Endometrial microvascular endothelial cells (primary cell): Measurements from ENCODE around the gene DRG2. TPM values are rescaled to one million over a fixed set of nuclear protein-coding genes. Genes with fewer than 3 reads are reported as not detected.

Experiments
- in situ Hi-C: cut with HindIII; loops from 2 replicates; pipeline ENCODE4 v1.10.0; 2017; ENCODE audit warnings: low sequenced_read_pairs, low pct_unique_long_range_greater_than_20kb; ENCODE audit errors: inconsistent ontology term
- total RNA-seq: library from RNA; depleted of rRNA; stranded (reverse); fragments of >200 nt; gene quantifications from one replicate; pipeline ENCODE4 v1.2.3, GENCODE V29; 2015; ENCODE audit errors: inconsistent ontology term

DRG2 gene, protein sequence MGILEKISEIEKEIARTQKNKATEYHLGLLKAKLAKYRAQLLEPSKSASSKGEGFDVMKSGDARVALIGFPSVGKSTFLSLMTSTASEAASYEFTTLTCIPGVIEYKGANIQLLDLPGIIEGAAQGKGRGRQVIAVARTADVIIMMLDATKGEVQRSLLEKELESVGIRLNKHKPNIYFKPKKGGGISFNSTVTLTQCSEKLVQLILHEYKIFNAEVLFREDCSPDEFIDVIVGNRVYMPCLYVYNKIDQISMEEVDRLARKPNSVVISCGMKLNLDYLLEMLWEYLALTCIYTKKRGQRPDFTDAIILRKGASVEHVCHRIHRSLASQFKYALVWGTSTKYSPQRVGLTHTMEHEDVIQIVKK
- total RNA-seq, result 80.5 TPM

- in situ Hi-C loops, result no loop called here
Observed at GRCh38 chr17:18087610-18088491, at the start of gene DRG2. Gene DRG2 (plus strand): TSS chr17:18087948. CDS start chr17:18088024, 76 bp downstream.

GRCh38 chr17:18038149-18038850 is 49.4 kb upstream of the DRG2 start:
- in situ Hi-C loops, result loop anchor here (25.0 kb wide), 1 partner anchor 151 kb away; no protein-coding TSS in a partner anchor

DNA sequence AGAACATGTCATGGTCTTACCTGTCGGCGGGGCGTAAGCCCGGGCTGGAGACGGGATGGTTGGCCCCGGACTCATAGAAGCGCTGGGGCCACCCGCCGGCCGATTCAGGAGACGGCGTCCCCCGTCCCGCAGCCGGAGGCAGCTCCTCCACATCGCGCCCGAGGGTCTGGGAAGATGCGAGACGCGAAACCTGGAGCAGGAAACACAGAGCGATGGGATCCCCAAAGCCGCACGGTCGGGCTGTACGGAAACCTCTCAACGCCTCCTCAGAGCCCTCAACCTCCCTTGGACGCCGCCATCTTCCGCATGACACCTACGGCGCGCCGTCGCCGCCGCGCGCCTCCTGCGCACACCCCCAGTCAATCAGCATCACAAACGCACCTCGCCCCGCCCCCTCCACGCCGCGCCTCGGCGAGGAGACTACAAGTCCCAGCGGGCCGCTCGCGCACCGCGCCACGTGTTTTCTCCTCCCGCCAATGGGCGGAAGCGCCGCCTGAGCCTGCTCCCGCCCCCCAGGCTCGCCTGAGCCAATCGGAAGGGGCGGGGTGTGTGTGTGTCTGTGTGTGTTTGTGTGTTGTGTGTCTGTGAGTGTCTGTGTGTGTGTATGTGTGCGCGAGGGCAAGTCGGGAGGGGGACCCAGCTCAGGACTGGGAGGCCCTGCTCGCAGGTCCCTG is 48.8 kb upstream of the DRG2 start, which contains the start of the genes ATPAF2 and GID4:
TSS of gene ATPAF2 (minus strand) at position 308 of the 674 bp plus-strand sequence. CDS start at position 153, 155 bp downstream.
TSS of gene GID4 (plus strand) at position 548 of the 674 bp plus-strand sequence. CDS start at position 605, 57 bp downstream.
- in situ Hi-C loops, result loop anchor here (25.0 kb wide), 1 partner anchor 152 kb away; no protein-coding TSS in a partner anchor

DNA sequence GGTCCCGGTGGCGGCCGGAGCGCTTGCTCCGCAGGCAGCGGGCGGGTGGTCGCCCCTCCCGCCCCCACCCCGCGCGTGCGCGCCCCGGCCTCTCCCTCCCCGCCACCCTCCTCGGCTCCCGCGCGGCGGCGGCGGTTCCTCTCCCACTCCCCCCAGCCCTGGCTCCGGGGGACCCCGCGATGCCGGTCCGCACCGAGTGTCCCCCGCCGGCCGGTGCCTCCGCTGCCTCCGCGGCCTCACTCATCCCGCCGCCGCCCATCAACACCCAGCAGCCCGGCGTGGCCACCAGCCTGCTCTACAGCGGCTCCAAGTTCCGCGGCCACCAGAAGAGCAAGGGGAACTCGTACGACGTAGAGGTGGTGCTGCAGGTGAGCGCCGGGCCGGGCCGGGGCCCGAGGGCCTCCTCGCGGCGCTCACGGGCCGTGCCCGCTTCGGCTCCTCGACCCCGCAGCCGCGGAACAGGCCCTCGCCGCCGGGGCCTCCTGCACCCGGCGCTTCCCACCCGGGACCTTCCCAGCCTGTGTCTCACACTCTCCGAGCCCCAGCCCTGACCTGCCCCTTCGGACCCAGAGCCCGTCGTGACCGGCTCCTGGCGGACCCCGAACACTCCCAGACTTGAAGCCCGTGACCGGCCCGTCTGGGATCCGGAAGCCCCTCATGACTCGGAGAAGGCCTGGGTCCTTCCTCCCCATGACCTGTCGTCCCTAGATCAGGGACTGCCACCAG is 48.0 kb upstream of the DRG2 start:
- in situ Hi-C loops, result loop anchor here (25.0 kb wide), 1 partner anchor 152 kb away; no protein-coding TSS in a partner anchor

- in situ Hi-C loops, result loop anchor here (25.0 kb wide), 1 partner anchor 153 kb away; no protein-coding TSS in a partner anchor
Observed at GRCh38 chr17:18040261-18040858, 47.4 kb upstream of the DRG2 start.

DNA sequence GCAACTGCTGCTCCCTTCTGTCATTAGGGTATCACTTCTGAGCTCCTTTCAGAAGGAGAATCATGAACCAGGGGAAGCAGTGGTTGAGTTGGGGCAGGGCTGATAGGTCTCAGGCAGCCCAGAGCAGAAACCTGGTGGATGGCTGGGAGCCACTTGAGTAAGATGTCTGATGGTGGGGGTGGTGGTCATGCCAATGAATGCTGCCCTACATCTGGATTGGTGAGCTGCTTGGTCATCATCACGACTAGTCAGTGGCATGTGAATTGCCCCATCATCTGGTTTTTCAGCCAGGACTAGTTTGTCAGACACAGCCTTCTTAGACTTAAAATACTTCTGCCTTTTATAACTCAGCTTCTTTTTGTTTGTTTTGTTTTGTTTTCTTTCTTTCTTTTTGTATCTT is 46.0 kb upstream of the DRG2 start:
- in situ Hi-C loops, result loop anchor here (25.0 kb wide), 1 partner anchor 154 kb away; no protein-coding TSS in a partner anchor

GRCh38 chr17:18042983-18043382 is 44.8 kb upstream of the DRG2 start:
- in situ Hi-C loops, result loop anchor here (25.0 kb wide), 1 partner anchor 156 kb away; no protein-coding TSS in a partner anchor

- in situ Hi-C loops, result loop anchor here (25.0 kb wide), 1 partner anchor 156 kb away; no protein-coding TSS in a partner anchor
Observed at GRCh38 chr17:18043491-18043890, 44.3 kb upstream of the DRG2 start.

- in situ Hi-C loops, result loop anchor here (25.0 kb wide), 1 partner anchor 157 kb away; no protein-coding TSS in a partner anchor
Observed at GRCh38 chr17:18044609-18045008, 43.1 kb upstream of the DRG2 start.

DNA sequence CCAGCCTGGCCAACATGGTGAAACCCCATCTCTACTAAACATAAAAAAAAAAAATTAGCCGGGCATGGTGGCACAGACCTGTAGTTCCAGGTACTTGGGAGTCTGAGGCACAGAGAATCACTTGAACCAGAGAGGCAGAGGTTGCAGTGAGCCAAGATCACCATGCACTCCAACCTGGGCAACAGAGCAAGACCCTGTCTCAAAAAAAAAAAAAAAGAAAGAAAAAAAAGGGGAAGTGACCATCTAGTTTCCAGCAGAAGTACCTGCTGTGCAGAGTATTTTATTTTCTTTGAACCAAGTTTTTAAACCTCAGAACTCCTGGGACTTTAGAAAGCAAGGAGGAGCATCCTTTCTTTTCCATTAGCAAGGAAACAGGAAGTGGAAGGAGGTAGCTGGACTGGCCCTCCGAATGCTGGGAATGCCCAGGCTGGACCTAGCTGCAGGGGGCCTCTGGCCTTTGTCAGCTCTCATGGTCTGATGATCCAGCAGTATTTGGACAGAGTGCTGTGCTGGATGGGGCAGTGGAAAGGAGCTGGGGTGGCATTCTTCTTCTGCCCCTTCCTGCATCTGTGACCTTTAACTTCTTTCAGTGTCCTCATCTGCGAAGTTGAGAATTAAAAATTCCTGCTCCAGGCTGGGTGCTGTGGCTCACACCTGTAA is 41.9 kb upstream of the DRG2 start:
- in situ Hi-C loops, result loop anchor here (25.0 kb wide), 1 partner anchor 159 kb away; no protein-coding TSS in a partner anchor

- in situ Hi-C loops, result no loop called here
Observed at GRCh38 chr17:18055597-18055996, 32.2 kb upstream of the DRG2 start.

- in situ Hi-C loops, result no loop called here
Observed at GRCh38 chr17:18056214-18056613, 31.5 kb upstream of the DRG2 start.

DNA sequence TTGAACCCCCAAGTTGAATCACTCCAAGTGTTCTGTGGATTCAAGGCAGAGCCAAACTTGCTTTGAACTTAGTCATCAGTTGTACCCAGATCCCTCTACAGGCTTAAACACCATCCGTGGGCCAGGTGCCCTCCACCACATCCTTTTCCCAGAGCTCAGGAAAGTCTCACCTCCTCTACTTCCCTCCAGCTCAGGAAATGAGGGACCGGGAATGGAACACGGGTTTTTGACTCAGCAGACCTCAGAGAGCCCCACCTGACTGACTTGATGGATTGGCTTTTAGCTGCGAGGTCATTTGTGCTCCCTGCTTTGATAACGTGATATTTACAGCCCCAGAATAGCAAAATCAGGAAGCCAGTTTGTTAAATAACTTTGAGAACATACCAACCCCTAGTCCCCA is 28.5 kb upstream of the DRG2 start:
- in situ Hi-C loops, result no loop called here

DNA sequence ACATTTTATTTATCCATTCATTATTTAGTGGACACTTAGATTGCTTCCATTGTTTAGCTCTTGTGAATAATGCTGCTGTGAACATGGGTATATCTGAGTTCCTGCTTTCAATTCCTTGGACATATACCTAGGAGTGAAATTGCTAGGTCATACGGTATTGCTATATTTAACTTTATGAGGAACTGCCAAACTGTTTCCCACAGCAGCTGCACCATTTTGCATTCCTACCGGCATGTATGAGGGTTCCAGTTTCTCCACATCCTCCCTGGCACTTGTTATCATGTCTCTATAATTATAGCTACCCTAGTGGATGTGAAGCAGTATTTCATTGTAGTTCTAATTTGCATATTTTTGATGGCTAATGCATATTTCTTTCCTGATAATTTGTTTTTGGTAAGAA is 23.7 kb upstream of the DRG2 start:
- in situ Hi-C loops, result no loop called here

- in situ Hi-C loops, result no loop called here
Observed at GRCh38 chr17:18065546-18065945, 22.2 kb upstream of the DRG2 start.

DNA sequence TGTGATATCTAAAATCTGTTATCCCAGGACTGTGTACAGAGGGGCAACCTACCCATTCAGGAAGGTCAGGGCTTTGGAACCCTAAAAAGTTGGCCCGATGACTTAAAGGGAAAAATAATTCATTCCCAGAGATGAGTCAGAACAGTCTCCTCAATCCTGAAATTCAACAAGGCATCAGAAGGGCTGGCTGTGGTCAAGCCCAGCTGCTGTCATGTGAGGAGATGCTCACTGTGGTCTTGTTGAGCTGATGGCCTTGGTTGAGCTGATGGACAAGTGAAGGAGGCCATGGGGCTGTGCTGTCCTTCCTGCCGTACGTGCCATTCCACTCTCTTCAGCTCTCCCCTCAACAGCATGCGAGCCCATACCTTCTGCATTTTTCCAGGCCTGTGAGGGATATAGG is 20.9 kb upstream of the DRG2 start:
- in situ Hi-C loops, result no loop called here
